ENCODE results near the gene KIFC3. TPM values are rescaled to one million over a fixed set of nuclear protein-coding genes. Genes with fewer than 3 reads are reported as not detected.

Gene KIFC3
- total and polyA plus RNA-seq, 2 of the 8 experiments (the other 6 are each of a cell fraction or from before 2014, with no cell fraction given), result 2.1 to 7.1 TPM

DNA sequence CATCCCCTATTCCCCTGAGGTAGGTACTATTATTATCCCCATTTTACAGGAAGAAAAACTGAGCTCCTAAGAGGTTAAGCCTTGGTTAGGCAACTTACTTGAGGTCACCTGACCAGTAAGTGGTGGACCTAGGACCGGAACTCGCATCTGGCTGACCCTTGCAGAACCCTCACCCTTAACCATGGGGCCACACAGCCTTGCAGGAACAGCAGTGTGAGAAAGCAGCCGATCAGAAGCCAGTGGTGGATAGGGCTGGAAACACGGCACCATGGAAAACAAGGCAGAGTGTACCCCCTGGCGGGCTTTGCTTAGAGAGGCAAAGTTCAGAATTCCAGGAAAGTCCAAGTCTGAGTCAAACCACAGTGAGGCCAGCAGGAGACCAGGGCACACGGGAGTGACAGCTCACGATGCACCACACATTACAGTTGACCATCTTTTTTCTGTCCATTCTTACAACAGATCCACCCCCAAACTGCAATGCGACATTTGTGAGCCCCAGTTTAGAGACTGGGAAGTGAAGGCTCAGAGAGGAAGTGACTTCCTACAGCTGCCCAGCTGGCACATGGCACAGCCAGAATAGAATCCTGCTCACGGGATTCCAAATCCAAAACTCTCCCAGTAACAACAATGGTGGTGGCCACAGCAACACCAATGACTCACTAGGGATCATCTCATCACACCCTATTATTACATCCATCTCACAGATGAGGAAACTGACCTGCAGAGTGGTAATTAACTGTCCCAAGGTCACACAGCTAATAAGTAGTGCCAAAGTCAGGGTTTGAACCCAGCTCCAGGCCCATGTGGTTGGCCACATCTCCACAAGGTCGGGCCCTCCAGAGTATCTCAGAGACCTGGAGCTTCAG is 20.3 kb downstream of the KIFC3 start:
- Histone ChIP-seq H3K4me3 (ENCODE audit: extremely low read depth in 1 of 4, insufficient read depth in 2 of 4, low read depth in 3 of 4, low read length in 4 of 4) (no peak overlapping the region), H4K20me1 (replicated peaks in 1 of 2; ENCODE audit: control insufficient read depth in 1 of 2, insufficient read depth in 2 of 2, low read length in 2 of 2) (no peaks in the 10 kb centered on the region), H3K18ac (ENCODE audit: extremely low read depth, low read length) (no peak overlapping the region; the same call in none of the 2 replicates), H2AK5ac (ENCODE audit: low read depth, low read length) (0 out of 2 replicates have a peak overlapping the region, but pooled peaks have one; percentile 54), H3K23me2 (ENCODE audit: low read depth, low read length) (no peaks in the 10 kb centered on the region; the same call in 1 of the 2 replicates), H3K9ac (replicated peaks in 1 of 4; ENCODE audit: extremely low read depth in 1 of 4, low read depth in 3 of 4, low read length in 3 of 4) (no peak overlapping the region), H4K5ac (ENCODE audit: insufficient read length, low read depth, low read length) (no peak overlapping the region), H3K4ac (replicated peaks; ENCODE audit: insufficient read length, low read depth, low read length) (no peak overlapping the region), H3K36me3 (ENCODE audit: control insufficient read depth in 2 of 4, insufficient read depth in 4 of 4, low read length in 3 of 4) (no peaks in the 10 kb centered on the region), H3K79me2 (ENCODE audit: control insufficient read depth in 1 of 2, insufficient read depth in 2 of 2, low read length in 2 of 2) (no peaks in the 10 kb centered on the region), H2BK120ac (replicated peaks; ENCODE audit: low read depth, low read length) (no peak overlapping the region), H3K14ac (ENCODE audit: insufficient read length) (no peak overlapping the region), H4K8ac (ENCODE audit: extremely low read depth, insufficient read depth, low read length) (no peak overlapping the region), H2BK20ac (ENCODE audit: low read length) (no peak overlapping the region), H3K27ac (ENCODE audit: low read depth, low read length) (no peak overlapping the region), H3K4me2 (ENCODE audit: insufficient read depth in 1 of 2, low read depth in 2 of 2, low read length in 2 of 2) (no peak overlapping the region; a peak in 1 of 4 replicates), H3K79me1 (ENCODE audit: low read depth, low read length) (no peaks in the 10 kb centered on the region), H2BK12ac (ENCODE audit: low read depth, low read length) (peak overlapping the region; percentile 43; the same call in 1 of the 2 replicates), H3K56ac (replicated peaks; ENCODE audit: insufficient read length, low read depth, low read length) (no peak overlapping the region), H3K27me3 (replicated peaks in 1 of 4; ENCODE audit: control insufficient read depth in 3 of 4, extremely low read depth in 1 of 4, insufficient read depth in 3 of 4, low read length in 3 of 4) (no peaks in the 10 kb centered on the region), H3K9me3 (ENCODE audit: insufficient read depth in 2 of 2, low read depth in 1 of 2, low read length in 1 of 2) (no peaks in the 10 kb centered on the region), H2BK5ac (ENCODE audit: low read depth, low read length) (no peak overlapping the region), H2AFZ (ENCODE audit: low read length) (no peak overlapping the region), H4K91ac (replicated peaks; ENCODE audit: insufficient read length, low read length) (no peak overlapping the region), H3K23ac (ENCODE audit: insufficient read length) (no peak overlapping the region), H3K4me1 (replicated peaks in 1 of 4; ENCODE audit: control insufficient read depth in 3 of 4, insufficient read depth in 4 of 4, low read length in 3 of 4) (peaks cover 0 to 3% (median 0%) of the 10 kb centered on the region in 4 experiments; a peak in 1 of 7 replicates), H2BK15ac (ENCODE audit: low read length) (no peak overlapping the region)
- ChIA-PET POLR2A (ENCODE audit: partially characterized antibody) (interaction anchor here (1.4 kb wide), 1 partner anchor 16 kb away, joined by 3 read pairs; no protein-coding TSS in a partner anchor), CTCF (ENCODE audit: partially characterized antibody) (interaction anchor here (1.0 to 22.4 kb wide), 9 partner anchors 16 to 340 kb away, joined by 3 to 279 read pairs (median 3); partner anchors contain the start of gene KIFC3)
- no peak for TF ChIP-seq TAF1 (IDR thresholded peaks at IDR 0.05; ENCODE audit: low read depth, low read length)
- TF ChIP-seq POU5F1 (IDR thresholded peaks at IDR 0.05; ENCODE audit: low read depth, low read length), result no peak
- no peak for TF ChIP-seq BACH1 (IDR thresholded peaks at IDR 0.05; ENCODE audit: low read length)
- TF ChIP-seq BRCA1 (IDR thresholded peaks at IDR 0.05; ENCODE audit: low read depth, low read length), result no peak
- TF ChIP-seq CHD2 (IDR thresholded peaks at IDR 0.05; ENCODE audit: low read length), result no peak
- DNase-seq (ENCODE audit: low read depth in 1 of 2, low spot score in 2 of 2) (no peak), FAIRE-seq (no peak)
- WGBS, 2 experiments (ENCODE audit: extremely low coverage in 1 of 2, insufficient coverage in 1 of 2, insufficient read length in 1 of 2, insufficient replicate concordance in 2 of 2, low coverage in 1 of 2, low lambda C conversion rate in 2 of 2, missing lambda C conversion rate in 1 of 2), result 90% methylated on average over 10 of the region's 10 CpGs; no CpG with 5 or more reads in 1 of the 2 experiments
